NCI-H2196 (cell line): ENCODE results near the gene RNF144B.
"Not testable (repeated sequence)": the region's sequence is repeated elsewhere in the genome, so short reads cannot be mapped to it uniquely, and the experiment has no call there.

ENCODE experiments used
- DNase-seq: peaks from one replicate; lab custom pipeline; 2025; ENCODE audit not compliant: unreplicated experiment; lab: John Stamatoyannopoulos, UW

RNF144B gene

DNA sequence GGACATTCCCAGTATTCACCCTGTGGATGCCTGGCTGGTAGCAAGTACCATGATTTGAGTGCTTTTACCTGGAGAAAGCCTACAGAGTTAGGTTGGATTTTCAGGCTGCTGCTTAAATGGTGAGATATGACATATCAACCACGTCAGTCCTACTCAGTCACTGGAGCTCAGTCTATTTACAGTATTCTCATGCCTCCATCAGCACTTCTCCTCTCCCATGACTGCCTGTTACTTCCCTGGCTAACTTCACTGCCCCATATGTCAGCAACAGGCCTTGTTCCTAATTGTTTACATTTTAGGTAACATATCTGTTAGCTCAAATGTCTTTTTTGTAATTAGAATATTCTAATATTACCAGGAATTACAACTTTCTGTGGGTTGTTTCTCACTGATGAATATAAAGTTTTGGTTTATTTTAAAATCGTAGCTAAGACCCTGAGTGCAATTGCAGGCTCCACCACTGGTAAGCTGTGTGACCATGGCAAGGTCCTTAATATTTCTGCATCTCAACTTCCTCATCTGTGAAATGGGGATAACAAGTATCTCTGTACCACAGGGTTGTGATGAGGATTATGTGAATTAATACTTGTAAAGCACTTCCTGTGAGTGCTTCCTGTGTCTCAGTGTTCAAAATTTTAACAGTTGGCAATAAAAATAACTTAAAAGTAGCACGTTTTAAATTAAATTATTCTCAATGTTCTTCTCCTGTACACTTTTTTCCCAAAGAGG is 54.3 kb downstream of the RNF144B start:
- no peak for DNase-seq

DNA sequence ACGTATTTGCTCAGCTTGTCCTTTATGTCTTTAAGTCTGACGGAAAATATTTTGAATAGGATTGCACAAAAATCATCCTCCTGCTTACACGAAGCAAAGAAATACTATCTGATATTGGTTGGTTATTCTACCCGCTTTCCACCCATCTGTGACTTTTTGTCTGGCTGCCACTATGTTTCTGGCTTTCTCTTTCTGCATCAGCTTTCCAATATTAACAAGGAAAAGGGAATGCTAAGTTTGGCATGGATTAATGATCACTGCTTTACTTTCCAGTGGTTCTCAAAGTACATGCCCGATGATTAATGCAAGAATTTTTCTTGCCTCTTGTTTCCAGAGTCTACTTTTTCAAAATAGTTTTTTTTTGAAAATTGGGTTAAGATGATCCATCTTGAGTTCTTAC is 57.0 kb downstream of the RNF144B start:
- DNase-seq = no peak

DNA sequence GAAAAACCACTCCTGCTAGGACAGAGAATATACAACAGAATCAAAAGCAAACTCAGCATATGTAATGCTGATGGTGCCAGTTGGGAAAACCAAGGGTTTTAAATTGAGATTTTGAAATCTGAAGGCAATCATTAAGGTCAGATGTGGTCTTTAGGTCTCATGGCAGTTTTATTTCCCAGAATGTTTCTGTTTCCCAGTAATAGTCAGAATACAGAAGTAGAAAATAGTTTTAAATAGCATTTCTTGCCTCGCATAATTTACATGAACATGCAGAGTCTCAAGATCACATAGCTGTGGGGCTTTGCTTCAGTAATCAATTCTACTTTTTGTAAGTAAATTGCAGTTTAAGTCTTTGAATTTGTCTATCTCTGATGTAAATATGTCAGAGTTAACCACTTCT is 58.1 kb downstream of the RNF144B start:
- DNase-seq = no peak

DNA sequence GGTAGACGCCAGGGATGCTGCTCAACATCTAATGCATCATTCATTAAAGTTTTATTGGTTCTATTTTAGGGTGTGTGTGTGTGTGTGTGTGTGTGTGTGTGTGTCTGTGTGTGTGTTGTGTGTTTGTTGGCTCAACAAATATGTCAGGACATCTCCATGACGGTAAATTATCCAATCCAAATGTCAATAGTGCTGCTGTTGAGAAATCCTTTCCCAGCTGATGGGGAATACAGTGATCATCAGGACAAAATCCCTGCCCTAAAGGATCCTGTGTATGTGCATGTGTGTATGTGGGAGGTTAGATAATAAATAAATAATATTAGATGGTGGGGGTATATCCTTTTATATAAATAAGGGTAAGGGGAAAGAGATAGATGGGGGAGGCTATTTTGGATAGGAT is 59.6 kb downstream of the RNF144B start:
- DNase-seq = no peak

DNA sequence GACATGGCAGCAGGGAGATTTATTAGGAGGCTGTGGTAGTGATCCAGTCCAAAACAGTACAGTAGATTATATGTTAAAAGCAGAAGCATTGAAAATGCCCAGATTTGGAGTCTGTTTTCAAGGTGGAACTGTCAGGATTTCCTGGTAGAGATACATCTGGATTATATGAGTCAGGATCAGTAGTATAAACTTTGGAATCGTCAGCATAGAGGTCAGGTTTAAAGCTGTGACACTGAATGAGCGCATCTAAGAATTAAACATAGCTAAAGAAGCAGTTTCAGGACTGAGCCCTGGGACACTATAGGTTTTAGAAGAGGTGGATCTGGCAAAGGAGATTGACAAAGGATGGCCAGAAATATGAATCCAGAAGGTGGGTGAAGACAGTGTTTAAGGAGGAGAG is 60.4 kb downstream of the RNF144B start:
- no peak for DNase-seq

DNA sequence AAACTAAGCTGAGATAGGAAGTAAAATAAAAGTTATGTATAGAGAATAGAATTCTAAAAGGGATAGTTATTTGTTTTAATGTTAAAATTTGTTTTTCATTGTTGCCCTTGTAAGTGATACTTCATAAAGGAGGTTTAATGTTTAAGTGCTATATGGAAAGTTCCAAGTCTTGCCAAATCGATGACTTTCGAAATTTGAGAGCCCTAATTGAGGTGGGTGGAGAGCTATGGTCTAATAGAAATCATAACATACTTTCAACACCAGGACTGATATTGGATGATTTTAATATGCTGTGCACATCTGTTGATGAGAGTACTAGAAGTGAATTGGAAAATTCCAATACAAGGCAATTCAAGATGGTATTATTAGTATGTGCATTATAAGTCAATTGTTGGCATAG is 64.6 kb downstream of the RNF144B start:
- DNase-seq = no peak

DNA sequence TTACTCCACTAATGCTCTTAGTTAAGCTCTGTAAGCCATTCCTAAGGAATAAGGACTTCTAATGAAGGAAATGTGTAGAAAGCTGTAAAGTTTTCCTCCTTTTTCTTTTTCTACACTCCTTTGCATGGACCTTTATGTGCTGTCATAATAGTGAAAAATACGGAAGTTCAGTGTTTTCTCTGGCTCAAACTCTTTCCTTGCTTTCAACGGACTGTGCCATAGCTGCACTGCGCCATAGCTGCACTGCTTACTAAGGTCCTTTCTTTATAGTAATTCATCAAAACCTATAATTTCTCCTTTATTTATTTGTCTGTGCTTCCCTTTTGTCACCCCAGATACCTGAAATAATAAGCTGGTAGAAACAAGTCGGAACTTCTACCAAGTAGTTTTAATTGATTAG is 67.3 kb downstream of the RNF144B start:
- no peak for DNase-seq

DNA sequence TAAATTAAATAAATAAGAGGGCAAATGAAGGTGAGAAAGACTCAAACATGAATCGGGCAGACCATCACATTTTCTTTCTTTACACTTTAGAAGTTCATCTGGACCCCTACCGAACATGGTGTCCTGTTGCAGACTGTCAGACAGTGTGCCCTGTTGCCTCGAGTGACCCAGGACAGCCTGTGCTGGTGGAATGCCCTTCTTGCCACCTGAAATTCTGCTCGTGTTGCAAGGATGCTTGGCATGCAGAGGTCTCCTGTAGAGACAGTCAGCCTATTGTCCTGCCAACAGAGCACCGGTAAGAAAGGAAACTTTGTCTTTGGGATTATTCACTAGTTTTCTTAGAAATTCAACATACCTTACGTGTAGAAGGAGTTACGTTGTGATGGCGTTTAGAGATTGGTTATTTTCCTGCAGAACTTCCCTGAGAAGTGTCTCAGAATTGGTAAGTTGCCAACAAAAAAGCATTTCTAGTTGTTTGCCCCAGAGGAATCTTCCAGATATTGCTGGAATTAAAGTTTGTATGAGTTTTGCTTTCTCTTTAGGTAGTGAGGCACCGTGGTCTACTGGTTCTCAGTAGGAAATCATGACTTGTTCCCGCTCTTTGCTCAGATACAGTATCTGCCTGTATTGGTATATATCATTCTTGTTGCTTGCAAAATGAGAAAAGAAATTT is 70.1 kb downstream of the RNF144B start:
- DNase-seq = no peak

DNA sequence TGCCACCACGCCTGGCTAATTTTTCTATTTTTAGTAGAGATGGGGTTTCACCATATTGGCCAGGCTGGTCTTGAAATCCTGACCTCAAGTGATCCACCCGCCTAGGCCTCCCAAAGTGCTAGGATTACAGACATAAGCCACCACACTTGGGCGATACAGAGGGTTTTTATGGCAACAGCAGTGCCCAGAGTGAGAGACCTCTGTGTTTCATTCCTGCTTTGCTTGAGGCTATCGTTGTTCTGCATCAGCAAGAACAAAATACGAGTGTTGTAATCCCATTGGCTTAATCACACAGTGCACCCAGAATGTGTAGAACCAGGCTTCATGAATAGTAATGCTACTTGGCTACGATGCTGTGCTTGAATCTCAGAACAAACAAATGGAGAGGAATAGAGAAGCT is 70.9 kb downstream of the RNF144B start:
- DNase-seq = not testable (repeated sequence)

DNA sequence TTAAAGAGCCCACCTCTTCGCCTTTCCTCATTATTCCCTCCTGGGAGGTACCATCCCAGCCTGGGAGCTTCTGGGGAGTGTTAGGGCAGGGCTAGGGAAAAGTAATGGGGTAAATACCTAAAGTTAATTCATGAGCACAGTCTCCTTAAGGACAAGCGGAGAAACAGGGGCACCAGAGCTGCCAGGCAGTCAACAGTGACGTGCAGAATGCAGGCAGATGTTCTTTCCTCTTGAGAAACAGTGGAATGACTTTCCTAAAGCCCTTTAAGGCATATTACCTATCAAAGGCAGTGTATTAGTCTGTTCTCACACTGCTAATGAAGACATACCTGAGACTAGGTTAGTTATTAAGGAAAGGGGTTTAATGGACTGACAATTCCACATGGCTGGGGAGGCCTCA is 76.3 kb downstream of the RNF144B start:
- DNase-seq = no peak

DNA sequence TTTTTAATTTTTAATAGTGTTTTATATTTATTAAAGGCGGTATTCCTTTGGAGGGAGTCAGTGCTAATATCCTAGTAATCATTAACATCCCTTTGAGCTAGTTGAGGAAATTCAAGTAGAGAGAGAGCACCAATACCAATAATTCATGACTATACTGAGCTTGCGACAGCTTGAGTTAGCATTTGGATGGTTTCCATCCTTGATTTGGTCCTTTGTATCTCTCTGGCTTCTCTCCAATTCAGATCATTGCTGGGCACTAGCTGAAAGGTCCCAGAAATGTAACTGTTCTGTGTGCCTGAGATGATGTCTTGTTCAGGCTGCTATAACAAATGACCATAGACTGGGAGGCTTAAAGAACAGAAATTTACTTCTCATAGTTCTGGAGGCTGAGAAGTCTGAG is 77.0 kb downstream of the RNF144B start:
- no peak for DNase-seq

DNA sequence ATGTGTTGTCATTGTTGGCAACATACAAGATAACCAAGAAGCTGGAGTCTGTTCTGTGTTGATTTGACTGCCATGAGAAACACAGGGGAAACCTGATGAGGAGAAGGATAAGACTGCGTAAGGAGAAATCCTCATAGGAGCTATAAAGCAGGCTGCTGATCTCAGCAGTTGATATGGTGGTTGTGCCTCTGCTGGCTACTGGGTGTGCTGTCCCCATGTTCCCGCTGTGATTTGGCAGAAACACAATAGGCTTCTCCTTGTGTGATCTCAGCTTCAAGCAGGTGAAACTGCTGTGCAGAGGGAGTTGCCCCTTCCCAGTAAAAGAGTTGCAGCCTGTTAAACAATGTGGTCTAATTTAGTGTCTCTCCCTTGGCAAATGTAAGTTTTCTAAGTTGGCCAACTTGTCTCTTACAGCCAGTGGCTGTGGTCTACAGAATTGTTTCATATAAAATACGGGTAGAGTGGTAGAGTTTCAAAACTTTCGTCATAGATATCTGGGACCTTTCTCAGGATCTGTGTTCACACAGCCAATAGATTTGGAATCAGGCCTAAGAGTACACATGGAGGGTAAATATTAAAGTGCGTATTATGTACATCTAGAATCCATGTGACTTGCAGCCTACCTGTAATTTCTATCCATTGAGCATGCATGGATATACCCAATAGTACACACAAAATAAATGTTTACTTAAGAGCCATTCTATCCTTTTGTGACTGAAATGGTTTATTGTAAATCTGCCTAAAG is 78.4 kb downstream of the RNF144B start:
- DNase-seq = no peak

DNA sequence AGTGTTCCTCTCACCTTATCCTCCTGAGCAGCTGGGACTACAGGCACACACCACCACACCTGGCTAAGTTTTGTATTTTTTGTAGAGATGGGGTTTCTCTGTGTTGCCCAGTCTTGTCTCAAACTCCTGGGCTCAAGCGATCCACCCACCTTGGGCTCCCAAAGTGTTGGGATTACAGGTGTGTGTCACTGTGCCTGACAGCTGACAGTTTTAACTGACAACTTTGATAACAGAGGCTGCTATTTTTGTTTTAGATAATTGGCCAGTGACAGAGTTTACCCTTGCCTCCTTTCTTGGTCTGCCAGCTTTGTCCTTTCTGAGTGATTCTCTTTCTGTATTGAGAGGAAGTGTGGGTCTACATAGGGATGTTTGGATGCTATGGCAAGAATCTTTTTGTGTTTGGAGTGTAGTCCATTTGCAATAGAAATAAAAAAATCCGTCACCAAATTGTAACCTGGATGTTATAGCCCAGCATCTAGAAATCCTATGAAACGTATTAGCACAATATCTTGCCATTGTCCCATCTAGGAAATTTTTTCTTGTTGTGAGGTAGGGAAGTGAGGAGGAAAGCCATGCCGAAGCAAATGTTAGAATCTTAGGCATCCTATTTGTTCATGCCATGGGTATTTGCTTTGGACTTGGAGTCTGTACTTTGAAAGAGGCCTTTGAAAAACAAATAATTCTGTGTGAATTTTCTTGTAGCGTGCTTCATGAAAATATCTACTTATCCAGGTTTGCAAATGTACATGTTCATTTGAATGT is 80.8 kb downstream of the RNF144B start:
- DNase-seq = no peak

DNA sequence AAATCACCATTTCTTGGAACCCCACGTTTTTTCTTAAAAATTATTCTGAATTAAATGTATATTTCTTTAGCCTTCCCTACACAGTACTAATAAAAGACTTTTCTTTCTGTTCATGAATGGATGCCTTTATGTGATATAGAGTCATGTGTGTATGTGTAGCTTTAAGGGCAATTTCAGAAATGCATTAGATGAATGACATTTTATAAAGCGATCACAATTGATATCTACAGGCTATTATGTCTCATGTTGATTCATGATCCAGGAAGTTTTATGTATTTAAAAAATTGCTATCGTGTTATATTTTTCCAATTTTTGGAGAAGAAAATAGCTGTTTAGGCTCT is 81.3 kb downstream of the RNF144B start:
- DNase-seq = no peak

DNA sequence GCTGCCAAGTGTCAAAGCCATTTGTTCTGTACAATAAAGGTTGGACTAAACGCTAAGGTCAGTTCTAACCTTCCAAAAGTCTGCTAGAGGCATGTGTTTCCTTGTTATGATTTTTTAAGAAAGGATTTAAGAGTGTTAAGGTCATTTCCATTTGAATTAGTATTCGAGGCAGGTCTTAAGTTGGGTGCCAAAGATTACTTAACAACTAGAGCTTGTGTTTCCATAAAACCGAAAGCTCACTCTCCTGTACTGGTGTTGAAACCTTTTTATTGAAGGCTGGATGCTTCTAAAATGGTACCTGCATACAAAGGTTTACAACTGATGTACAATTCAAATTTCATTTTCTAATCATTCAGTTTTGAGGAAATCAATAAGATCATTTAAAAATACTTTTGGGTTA is 82.4 kb downstream of the RNF144B start:
- no peak for DNase-seq

DNA sequence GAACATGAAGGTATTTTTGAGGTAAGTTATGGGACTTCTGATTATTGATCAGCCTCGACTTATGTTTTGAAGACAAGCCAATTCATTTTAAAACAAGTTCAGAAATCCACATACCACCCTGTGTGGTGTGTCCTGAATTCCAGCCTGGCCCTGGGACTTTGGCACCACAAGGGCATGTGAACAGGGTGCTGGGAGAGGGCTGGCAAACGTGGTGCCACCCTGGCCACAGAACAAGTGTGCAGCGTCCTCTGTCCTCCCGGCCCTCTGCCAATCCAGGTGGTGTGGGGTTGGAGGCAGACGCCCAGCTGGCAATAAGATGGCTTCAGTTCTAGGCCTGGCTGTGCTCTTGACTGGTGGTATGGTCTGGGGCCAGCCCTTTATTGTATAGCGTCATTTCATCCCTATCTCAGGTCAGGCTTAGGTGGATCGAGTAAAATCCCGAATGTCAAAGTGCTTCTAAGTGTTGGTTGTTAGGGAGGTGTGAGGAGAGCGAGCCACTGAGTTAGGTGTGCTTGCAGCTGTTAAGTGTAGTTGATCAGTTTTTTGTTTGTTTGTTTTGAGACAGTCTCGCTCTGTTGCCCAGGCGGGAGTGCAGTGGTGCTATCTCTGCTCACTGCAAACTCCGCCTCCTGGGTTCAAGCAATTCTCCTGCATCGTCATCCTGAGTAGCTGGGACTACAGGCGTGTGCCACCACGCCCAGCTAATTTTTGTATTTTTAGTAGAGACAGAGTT is 84.2 kb downstream of the RNF144B start:
- no peak for DNase-seq

DNA sequence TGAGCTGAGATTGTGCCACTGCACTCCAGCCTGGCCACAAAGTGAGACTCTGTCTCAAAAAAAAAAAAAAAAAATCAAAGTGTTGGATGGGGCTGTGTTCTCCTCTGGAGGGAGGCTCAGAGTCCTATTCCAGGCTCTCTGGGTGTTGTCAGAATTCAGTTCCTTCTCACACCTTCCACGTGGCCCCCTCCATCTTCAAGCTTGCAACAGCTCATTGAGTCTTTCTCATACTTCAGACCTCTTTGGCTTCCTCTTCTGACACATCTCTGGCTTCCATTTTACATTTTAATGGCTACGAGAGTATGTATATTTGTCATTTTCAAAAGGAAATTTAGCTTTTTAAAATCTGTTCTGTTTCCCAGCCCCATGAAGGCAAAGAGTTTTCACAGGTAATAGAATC is 85.8 kb downstream of the RNF144B start:
- DNase-seq = no peak

DNA sequence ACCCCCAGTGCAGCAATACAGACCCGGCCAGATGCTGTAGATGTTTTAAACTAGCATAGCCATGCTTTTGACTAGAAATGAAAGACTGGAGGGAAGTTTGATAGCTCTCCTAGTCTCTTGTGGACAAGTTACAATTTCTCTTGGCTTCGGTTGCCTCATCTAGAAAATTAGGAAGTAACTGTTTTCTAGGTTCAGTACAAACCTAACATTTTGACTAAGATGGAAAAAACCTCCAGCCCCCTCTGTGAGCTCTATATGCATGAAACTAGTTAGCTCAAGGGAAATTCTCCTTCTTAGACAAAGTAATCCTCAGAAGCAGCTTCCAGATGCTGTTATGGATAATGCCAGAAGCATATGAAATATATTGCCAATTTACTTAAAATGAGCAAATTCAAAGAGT is 86.6 kb downstream of the RNF144B start:
- no peak for DNase-seq

DNA sequence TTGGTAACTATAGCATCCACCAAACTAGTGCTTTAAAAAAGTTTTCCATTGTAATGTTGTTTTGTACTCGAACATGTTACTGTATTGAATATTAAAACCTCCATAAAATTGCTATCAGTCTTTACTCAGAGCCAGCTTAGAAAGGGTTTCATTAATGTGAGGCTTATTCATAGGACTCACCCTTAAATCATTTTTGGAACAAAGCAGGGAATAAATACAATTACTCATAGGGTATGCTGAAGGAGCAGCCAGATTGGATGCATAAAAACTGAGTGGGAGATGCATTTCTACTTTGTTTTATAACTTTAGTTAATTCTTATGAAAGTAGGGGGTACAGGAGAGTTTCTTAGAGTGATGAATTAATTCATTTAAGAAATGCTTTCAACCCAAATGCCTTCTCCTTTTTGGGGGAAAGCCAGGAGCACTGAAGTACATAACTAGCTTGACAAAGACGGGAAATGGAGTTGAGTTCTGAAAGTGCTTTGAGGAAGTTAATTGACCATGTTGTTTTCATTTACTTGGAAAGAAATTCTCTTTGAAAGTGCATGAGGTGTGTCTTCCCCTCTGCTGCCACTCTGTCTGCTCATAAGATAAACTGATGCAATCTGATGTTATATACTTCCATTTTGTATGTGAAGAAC is 90.3 kb downstream of the RNF144B start:
- no peak for DNase-seq

DNA sequence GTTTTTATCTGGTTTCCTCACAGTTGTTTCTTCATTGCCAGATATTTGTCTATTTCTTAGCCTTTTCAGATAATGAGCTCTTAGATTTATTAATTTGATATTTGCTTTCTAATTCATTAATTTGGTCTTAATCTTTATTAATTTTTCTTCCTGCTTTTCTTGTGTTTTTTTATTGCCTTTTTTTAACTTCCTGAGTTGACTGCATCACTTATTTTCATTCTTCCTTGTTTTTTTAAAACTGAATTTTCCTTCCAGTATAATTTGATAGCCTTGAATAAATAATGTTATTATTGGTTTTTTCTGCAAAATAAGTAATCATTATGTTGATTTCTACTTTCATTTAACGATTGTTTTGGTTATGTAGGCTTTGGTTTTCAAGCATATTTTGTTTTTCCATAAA is 91.5 kb downstream of the RNF144B start:
- DNase-seq = no peak
